Neural cell (in vitro differentiated cells): Measurements from ENCODE around the gene SLC6A6.
"Not testable (repeated sequence)": the region's sequence is repeated elsewhere in the genome, so short reads cannot be mapped to it uniquely, and the experiment has no call there.

Experiments used
- EP300 ChIP-seq: fragments of 450-650 bp; conservative IDR thresholded peaks from 2 replicates; pipeline ENCODE4 v1.6.1; 2014; ENCODE audit warnings: antibody characterized with exemption, mild to moderate bottlenecking, moderate library complexity; ENCODE audit not compliant: poor library complexity, severe bottlenecking
- EZH2 ChIP-seq: fragments of 200-600, 300-800 bp; shearing (Covaris generic), sonication (generic); IDR thresholded peaks from 2 replicates; pipeline ENCODE4 v1.6.1; 2014; ENCODE audit warnings: antibody characterized with exemption, low read length, borderline replicate concordance, mild to moderate bottlenecking; ENCODE audit not compliant: insufficient read depth, poor library complexity, severe bottlenecking
- POLR2AphosphoS5 ChIP-seq: IDR thresholded peaks from 2 replicates; pipeline ENCODE4 v1.6.1; 2012
- RAD21 ChIP-seq: fragments of 450-650 bp; conservative IDR thresholded peaks from 2 replicates; pipeline ENCODE4 v1.6.1; 2014; ENCODE audit warnings: antibody characterized with exemption, mild to moderate bottlenecking, moderate library complexity
- SMC3 ChIP-seq: fragments of 450-650 bp; conservative IDR thresholded peaks from 2 replicates; pipeline ENCODE4 v1.6.1; 2014; ENCODE audit warnings: antibody characterized with exemption, mild to moderate bottlenecking, moderate library complexity; ENCODE audit not compliant: poor library complexity
- TAF1 ChIP-seq: IDR thresholded peaks from 2 replicates; pipeline ENCODE4 v1.6.1; 2012; ENCODE audit warnings: low read depth
- TF ChIP-seq, protein P1 (sequence below): fragments of 450-650 bp; IDR thresholded peaks from 2 replicates; pipeline ENCODE4 v1.5.1; 2014; ENCODE audit warnings: antibody characterized with exemption, mild to moderate bottlenecking, moderate library complexity; ENCODE audit not compliant: poor library complexity, severe bottlenecking
- TF ChIP-seq, protein P2 (sequence below): IDR thresholded peaks from 2 replicates; pipeline ENCODE4 v1.6.1; 2012; ENCODE audit warnings: borderline replicate concordance

DNA sequence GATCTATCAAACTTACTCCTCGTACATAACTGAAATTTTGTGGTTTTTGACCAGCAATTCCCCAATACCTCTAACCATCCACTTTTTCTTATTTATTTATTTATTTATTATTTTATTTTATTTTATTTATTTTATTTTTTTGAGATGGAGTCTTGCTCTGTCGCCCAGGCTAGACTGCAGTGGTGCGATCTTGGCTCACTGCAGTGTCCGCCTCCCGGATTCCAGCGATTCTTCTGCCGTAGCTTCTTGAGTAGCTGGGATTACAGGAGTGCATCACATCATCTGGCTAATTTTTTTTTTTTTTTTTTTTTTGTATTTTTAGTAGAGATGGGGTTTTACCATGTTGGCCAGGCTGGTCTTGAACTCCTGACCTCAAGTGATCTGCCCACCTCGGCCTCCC is 35.3 kb downstream of the SLC6A6 start:
- TF ChIP-seq, protein P1, sequence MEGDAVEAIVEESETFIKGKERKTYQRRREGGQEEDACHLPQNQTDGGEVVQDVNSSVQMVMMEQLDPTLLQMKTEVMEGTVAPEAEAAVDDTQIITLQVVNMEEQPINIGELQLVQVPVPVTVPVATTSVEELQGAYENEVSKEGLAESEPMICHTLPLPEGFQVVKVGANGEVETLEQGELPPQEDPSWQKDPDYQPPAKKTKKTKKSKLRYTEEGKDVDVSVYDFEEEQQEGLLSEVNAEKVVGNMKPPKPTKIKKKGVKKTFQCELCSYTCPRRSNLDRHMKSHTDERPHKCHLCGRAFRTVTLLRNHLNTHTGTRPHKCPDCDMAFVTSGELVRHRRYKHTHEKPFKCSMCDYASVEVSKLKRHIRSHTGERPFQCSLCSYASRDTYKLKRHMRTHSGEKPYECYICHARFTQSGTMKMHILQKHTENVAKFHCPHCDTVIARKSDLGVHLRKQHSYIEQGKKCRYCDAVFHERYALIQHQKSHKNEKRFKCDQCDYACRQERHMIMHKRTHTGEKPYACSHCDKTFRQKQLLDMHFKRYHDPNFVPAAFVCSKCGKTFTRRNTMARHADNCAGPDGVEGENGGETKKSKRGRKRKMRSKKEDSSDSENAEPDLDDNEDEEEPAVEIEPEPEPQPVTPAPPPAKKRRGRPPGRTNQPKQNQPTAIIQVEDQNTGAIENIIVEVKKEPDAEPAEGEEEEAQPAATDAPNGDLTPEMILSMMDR = not testable (repeated sequence)
- TF ChIP-seq, protein P2, sequence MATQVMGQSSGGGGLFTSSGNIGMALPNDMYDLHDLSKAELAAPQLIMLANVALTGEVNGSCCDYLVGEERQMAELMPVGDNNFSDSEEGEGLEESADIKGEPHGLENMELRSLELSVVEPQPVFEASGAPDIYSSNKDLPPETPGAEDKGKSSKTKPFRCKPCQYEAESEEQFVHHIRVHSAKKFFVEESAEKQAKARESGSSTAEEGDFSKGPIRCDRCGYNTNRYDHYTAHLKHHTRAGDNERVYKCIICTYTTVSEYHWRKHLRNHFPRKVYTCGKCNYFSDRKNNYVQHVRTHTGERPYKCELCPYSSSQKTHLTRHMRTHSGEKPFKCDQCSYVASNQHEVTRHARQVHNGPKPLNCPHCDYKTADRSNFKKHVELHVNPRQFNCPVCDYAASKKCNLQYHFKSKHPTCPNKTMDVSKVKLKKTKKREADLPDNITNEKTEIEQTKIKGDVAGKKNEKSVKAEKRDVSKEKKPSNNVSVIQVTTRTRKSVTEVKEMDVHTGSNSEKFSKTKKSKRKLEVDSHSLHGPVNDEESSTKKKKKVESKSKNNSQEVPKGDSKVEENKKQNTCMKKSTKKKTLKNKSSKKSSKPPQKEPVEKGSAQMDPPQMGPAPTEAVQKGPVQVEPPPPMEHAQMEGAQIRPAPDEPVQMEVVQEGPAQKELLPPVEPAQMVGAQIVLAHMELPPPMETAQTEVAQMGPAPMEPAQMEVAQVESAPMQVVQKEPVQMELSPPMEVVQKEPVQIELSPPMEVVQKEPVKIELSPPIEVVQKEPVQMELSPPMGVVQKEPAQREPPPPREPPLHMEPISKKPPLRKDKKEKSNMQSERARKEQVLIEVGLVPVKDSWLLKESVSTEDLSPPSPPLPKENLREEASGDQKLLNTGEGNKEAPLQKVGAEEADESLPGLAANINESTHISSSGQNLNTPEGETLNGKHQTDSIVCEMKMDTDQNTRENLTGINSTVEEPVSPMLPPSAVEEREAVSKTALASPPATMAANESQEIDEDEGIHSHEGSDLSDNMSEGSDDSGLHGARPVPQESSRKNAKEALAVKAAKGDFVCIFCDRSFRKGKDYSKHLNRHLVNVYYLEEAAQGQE = not testable (repeated sequence)
- TF ChIP-seq POLR2AphosphoS5, TAF1, RAD21, SMC3, EZH2, EP300: not testable (repeated sequence)
